Kidney capillary endothelial cell (primary cell): ENCODE measurements around the gene AGTRAP.

Experiments
- DNase-seq: peaks from one replicate; pipeline ENCODE4 v3.0.0-alpha.2; 2018; ENCODE audit warnings: low spot score

The AGTRAP gene

GRCh38 chr1:11784993-11785769 lies 49.2 kb downstream of the AGTRAP start:
- DNase-seq: peak; percentile 33

DNA sequence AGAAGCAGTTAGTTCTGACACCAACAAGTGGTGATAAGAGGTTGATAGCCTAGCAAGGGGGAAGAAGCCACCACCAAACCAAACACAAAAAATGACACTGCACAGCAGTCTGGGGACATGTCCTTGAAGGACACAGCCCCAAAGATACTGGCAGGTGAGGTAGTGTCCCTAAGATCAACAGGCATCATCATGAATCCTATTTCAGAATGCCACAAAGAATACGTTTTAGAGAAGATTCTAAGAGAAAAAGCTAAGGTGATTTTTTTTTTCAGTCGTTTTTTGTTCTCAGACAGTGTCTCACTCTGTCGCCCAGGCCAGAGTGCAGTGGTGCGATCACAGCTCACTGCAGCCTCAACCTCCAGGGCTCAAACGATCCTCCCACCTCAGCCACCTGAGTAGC lies 50.2 kb downstream of the AGTRAP start:
- no peak for DNase-seq

GRCh38 chr1:11787251-11787803 lies 51.4 kb downstream of the AGTRAP start:
- no peak for DNase-seq

DNA sequence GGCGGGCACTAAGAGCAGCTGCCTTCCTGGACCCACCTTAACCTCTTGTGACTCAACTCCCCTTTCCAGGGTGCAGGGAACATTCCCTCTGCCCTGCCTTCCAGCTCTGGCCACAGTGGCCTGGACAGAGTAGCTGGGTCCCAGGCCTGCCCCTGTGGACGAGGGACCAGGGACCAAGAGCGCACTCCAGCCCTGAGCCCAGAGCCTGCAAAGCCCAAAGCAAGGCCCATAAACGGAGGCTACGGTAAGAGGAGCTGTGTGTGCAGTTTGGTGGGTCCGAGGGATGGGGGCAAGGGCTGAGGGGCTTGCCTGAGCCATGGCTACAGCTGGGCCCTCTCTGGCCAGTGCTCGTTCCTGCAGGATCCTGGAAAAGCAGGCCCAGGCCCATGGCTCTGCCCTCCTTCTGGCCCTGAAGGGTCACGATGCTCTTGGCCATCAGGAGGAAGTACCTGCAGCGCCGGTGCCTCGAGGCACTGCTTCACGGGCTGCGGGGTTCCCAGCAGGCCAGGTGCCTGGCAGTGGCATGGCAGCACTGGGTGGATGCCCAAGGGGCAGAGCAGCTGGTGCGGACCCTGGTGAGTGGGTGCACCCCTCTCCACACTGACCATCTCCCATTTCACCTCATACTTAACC lies 52.0 kb downstream of the AGTRAP start:
- DNase-seq: no peak

DNA sequence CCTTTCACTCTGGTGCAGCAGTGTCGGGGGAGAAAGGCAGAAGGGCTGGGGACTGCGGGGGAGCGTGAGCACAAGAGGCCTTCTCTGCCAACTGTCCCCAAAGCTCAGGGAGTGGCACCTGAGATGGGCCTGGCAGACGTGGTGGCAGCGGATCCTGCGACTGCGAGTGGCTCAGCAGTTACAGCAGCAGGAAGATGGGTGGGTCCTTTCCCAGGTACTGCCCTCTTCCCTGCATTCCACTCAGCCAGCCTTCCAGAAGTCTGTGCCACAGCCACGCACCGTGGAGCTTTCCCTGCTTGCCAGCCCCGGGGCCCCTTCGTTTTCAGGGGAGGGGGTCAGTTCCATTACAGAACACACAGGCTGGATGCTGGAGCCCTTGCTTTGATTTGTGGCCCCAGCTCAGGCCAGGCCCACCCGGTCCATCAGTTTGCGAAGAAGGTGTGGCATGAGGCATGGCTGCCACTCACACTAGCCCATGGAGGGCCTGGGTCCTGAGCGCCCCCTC lies 52.7 kb downstream of the AGTRAP start:
- DNase-seq: no peak

DNA sequence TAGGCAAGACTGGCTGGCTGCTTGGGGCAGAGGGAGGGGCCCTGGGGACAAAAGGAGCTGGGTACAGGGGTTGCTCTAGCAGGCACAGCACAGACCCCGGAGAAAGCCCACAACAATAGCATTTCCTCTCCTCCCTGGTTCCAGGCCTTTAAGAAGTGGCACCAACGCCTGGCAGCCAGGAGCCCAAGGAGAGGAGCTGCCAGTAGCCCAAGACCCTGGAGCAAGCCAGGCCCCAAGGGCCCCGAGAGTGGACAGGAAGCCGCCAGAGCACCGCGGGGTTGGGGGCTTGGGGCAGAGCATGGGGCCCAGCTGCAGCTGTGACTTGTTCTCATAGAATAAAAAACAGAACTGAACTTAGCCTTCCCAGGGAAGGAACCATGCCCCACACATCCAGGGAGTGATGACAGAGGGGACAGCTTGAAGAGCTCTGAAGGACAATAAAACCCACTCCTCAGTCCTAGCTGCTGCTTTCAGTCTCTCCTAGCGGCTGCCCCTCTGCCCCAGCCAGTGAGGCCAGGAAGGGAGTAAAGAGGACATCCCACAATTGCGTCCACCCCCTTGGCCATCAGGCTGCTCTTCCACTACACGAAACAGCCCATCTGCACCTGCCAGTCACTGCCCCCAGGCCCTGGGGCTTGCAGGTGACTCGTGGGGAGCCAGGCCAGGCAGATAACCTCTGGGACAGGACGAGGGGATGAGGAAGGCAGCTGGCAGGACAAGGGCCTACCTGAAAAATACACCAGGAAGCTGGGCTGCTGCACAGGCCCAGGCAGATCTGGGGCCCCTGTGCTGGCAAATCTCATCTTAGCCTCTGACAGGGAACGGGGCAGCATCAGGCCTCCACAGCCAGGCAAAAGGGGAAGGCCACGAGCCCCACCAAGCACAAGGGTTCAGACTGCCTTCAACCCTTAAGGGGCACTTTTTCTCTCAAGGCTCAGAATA lies 53.5 kb downstream of the AGTRAP start:
- DNase-seq: no peak

GRCh38 chr1:11790101-11790879 lies 54.4 kb downstream of the AGTRAP start:
- DNase-seq: no peak

DNA sequence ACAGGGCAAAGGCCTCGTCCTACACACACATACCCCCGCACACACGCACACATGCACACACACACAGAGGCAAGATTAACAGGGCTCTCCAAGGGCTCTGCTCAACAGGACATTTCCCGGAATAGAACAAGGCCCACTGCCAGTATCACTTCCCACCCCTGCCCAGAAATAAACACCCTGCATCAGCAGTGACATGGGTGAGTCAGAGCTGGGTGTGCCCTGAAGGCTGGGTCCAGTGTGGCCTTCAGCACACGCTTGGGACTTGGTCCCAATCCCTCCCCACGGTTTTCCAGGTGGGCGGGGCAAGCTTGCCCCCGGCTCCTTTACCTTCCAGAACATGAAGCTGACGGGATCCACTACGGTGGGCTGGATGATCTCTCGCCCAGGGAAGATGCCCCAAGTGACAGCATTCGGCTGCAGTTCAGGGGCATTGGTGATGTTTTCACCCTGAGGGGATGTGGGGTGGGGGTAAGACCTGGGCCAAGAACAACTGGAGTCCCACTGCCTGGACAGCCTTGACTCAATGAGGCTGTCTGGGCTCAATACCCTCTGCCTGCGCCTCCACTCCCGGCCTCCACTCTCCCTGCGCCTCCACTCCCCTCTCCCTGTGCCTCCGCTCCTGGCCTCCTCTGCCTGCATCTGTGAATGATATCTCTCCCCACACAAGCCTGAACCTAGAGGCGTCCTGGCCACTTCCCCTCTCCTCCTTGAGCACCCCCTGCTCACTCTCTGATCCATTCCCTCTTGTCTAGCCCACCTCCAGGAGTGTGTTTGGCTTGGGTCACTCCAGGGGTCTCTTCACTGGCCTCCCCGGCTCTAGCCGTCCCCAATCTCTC lies 55.2 kb downstream of the AGTRAP start:
- DNase-seq: peak; percentile 52

DNA sequence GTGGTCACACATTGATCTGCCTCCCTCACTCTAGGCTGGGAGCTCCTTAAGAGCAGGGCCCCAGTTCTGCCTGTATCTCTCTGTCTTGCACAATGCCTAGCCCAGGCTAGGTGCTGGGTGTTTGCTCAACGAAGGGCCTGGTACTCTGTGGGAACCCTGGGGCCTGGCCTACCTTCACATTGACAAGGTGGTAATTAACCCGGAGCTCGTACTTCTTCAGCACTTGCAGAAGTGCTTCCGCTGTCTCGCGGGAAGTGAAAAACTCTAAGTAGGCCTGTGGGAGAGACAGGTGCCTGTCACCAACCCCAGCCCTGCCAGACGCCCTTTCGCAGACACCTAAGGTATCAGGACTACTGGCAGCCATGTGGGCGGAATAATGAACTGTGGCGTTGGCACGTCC lies 56.2 kb downstream of the AGTRAP start:
- DNase-seq: no peak

GRCh38 chr1:11793819-11794218 lies 57.9 kb downstream of the AGTRAP start:
- no peak for DNase-seq

DNA sequence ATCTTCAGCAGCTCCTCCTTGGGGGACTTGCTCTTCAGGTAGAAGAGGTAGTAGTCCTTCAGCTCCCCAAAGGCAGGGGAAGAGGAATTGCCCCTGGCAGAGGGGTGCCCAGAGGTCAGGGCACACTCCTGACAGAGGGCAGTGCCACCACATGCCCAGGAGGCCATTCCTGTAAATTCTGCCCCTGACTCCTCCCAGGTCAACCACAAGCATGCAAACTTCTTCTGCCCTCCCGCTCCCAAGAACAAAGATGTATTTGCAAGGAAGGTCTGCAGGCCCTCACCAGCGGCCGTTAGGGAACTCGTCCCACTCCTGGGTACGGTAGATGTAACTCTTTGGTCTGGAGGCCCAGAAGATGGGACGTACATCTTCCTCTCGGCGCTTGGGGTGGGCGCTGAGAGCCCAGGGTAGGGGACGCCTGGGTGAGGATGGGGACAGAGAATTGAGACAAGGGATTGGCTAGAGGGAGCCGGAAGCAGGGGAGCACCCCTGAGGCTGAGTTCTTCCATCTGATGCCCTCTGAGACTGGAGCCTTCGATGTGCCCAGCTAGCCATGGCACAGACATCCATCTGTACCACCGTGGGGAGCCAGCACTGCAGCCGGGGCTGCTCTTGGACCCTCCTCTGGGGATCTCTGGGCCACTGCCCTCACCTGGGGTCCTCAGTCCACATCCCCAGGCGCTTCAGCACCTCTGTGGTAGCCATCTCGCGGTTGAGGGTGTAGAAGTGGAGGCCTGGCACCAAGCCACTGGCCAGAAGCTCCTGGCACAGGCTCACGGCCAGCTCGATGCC lies 58.7 kb downstream of the AGTRAP start:
- no peak for DNase-seq

GRCh38 chr1:11795238-11795890 lies 59.4 kb downstream of the AGTRAP start:
- no peak for DNase-seq

DNA sequence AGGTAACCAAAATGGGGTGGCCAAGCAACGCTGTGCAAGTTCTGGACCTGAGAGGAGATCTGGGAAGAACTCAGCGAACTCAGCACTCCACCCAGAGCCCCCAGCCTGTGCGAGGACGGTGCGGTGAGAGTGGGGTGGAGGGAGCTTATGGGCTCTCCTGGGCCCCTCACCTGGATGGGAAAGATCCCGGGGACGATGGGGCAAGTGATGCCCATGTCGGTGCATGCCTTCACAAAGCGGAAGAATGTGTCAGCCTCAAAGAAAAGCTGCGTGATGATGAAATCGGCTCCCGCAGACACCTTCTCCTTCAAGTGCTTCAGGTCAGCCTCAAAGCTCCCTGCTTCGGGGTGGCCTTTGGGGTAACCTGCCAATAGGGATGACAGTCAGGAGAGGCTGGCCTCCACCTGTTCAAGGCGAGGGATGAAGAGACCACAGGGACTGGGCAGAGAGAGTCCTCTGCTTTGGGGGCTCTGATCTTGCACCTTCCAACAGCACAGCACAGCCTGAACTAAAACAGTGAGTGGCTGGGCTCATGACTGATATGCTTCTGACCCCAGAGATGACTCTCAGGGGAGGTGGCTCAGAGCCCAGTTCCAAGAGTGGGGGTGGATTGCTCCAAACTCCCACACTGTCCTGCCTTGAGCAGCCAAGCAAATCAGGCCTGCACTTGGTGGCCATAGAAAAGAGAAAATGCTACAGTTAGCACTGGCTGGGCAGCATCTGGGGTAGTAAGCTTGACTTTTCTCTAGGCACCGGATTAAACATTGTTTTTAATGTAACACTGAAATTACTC lies 60.3 kb downstream of the AGTRAP start:
- DNase-seq: no peak

DNA sequence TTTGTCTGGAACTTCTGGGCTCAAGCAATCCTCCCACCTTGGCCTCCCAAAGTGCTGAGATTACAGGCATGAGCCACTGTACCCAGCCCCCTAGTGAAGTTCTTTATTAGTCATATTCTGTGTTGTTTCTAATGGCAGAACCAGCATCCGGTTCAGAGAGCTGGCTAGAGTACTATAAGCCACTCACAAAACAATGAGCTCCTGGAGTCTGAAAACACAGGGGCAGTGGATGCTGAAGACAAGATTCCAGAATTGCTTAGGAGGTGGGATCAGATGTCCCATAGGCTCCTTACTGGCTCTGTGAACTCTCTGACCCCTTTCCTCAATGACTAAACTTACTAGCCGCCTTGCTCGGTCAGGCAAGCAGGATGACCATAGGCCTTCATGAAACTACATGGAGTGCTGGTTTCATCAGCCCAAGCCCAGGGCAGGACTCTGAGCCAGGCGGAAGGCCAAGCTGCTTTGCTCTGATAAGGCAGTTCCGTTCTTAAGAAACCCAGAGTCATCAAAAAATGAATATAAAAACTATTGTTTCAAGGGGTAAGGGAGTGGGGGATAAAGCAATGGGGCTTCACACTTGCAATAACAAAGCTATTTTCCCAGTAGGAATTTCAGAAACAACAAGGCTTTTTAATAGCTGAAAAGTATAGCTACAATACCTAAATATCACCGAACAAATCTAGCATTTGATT lies 61.7 kb downstream of the AGTRAP start:
- DNase-seq: peak; percentile 48

DNA sequence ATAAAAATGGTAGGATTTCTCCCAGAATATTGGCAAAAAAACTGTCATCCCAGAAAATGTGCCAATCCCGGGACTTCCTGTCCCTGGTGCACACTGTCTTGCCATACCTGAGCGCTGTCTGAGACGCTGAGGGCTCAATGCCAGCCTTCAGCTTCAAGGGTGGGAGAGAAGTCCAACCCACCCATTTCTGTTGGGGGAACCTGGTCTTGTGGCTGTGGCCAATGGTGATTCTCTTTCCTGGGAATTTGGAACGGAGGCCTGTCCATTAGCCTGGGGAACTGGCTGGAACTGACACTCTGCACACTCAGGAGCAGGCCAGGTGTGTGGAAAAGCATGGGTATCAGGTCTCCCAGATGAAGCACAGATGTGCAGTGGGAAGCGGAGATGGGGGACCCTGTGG lies 63.2 kb downstream of the AGTRAP start:
- DNase-seq: no peak

- no peak for DNase-seq
Observed at GRCh38 chr1:11799896-11800295, 64.0 kb downstream of the AGTRAP start.

DNA sequence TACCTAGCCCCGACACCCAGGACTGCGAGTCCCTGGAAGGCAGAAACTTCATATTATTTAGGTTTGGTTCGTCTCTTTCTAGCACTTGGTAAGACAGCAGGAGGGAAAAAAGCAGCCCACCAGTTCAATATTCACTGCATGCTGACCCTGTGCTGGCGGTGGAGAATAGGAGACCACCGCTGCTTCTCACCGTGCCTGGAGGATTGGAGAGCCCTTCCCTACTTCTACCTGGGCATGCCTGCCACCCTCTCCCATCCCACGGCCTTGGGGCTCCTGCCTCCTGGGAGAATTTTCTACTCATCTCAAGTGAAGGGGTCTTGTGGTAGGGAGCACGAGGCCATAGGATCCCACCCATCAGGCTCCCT lies 64.4 kb downstream of the AGTRAP start:
- DNase-seq: no peak
